ENCODE data around the gene CHRNE. TPM values are rescaled to one million over a fixed set of nuclear protein-coding genes. Genes with fewer than 3 reads are reported as not detected.

The CHRNE gene
- polyA plus RNA-seq, 1 donor from 2014 or later = 0.25 TPM

GRCh38 chr17:4893272-4893671 is 9.6 kb downstream of the CHRNE start:
- H4K20me1 ChIP-seq (ENCODE audit: insufficient read depth) = no peaks in the 10 kb centered on the region
- H3K4me3 ChIP-seq (ENCODE audit: low read length) = no peak overlapping the region
- H3K27ac ChIP-seq (ENCODE audit: low read length) = no peak overlapping the region
- H3K36me3 ChIP-seq (ENCODE audit: insufficient read depth, low read length) = no peaks in the 10 kb centered on the region
- no peak overlapping the region for H3K9ac ChIP-seq (ENCODE audit: low read length)
- H3F3A ChIP-seq (ENCODE audit: insufficient read depth, low read length, poor library complexity, severe bottlenecking) = no peaks in the 10 kb centered on the region
- no peak overlapping the region for H3K4me2 ChIP-seq (ENCODE audit: low read length)
- no peak overlapping the region for H2AFZ ChIP-seq (ENCODE audit: low read depth, low read length)
- no peaks in the 10 kb centered on the region for H3K9me2 ChIP-seq (ENCODE audit: insufficient read depth, low read length)
- H3K79me2 ChIP-seq (replicated peaks; ENCODE audit: insufficient read depth, low read length) = no peaks in the 10 kb centered on the region
- no peaks in the 10 kb centered on the region for H3K9me3 ChIP-seq (ENCODE audit: low read length)
- TF ChIP-seq EP300 (conservative IDR thresholded peaks at IDR 0.05; ENCODE audit: poor library complexity, severe bottlenecking) (no peak), MXI1 (conservative IDR thresholded peaks at IDR 0.05; ENCODE audit: poor library complexity, severe bottlenecking) (no peak), EZH2 (IDR thresholded peaks at IDR 0.05; ENCODE audit: borderline replicate concordance, insufficient read depth, low read length, poor library complexity, severe bottlenecking) (no peak), SMC3 (conservative IDR thresholded peaks at IDR 0.05; ENCODE audit: poor library complexity) (no peak), RAD21 (conservative IDR thresholded peaks at IDR 0.05) (no peak), CTCF (IDR thresholded peaks at IDR 0.05; ENCODE audit: poor library complexity, severe bottlenecking) (no peak), REST (IDR thresholded peaks at IDR 0.05; ENCODE audit: borderline replicate concordance) (no peak), POLR2AphosphoS5 (IDR thresholded peaks at IDR 0.05) (no peak), TAF1 (IDR thresholded peaks at IDR 0.05; ENCODE audit: low read depth) (no peak)
- H3K27me3 ChIP-seq (ENCODE audit: insufficient read depth, low read depth, low read length) = no peaks in the 10 kb centered on the region

- H3K4me2 ChIP-seq (ENCODE audit: low read length) = no peak overlapping the region
- H3K9me3 ChIP-seq (ENCODE audit: low read length) = no peaks in the 10 kb centered on the region
- H3K79me2 ChIP-seq (replicated peaks; ENCODE audit: insufficient read depth, low read length) = no peaks in the 10 kb centered on the region
- H2AFZ ChIP-seq (ENCODE audit: low read depth, low read length) = no peak overlapping the region
- no peak for TF ChIP-seq SMC3 (conservative IDR thresholded peaks at IDR 0.05; ENCODE audit: poor library complexity)
- no peak for TF ChIP-seq RAD21 (conservative IDR thresholded peaks at IDR 0.05)
- TF ChIP-seq CTCF (IDR thresholded peaks at IDR 0.05; ENCODE audit: poor library complexity, severe bottlenecking) = no peak
- no peak for TF ChIP-seq REST (IDR thresholded peaks at IDR 0.05; ENCODE audit: borderline replicate concordance)
- no peak for TF ChIP-seq EZH2 (IDR thresholded peaks at IDR 0.05; ENCODE audit: borderline replicate concordance, insufficient read depth, low read length, poor library complexity, severe bottlenecking)
- no peak for TF ChIP-seq MXI1 (conservative IDR thresholded peaks at IDR 0.05; ENCODE audit: poor library complexity, severe bottlenecking)
- no peak for TF ChIP-seq TAF1 (IDR thresholded peaks at IDR 0.05; ENCODE audit: low read depth)
- TF ChIP-seq POLR2AphosphoS5 (IDR thresholded peaks at IDR 0.05) = no peak
- no peak for TF ChIP-seq EP300 (conservative IDR thresholded peaks at IDR 0.05; ENCODE audit: poor library complexity, severe bottlenecking)
- H3K36me3 ChIP-seq (ENCODE audit: insufficient read depth, low read length) = no peaks in the 10 kb centered on the region
- no peaks in the 10 kb centered on the region for H3K27me3 ChIP-seq (ENCODE audit: insufficient read depth, low read depth, low read length)
- H3K27ac ChIP-seq (ENCODE audit: low read length) = no peak overlapping the region
- H4K20me1 ChIP-seq (ENCODE audit: insufficient read depth) = no peaks in the 10 kb centered on the region
- no peaks in the 10 kb centered on the region for H3F3A ChIP-seq (ENCODE audit: insufficient read depth, low read length, poor library complexity, severe bottlenecking)
- H3K9ac ChIP-seq (ENCODE audit: low read length) = no peak overlapping the region
- H3K9me2 ChIP-seq (ENCODE audit: insufficient read depth, low read length) = no peaks in the 10 kb centered on the region
- no peak overlapping the region for H3K4me3 ChIP-seq (ENCODE audit: low read length)
Measured at GRCh38 chr17:4892499-4893221, 10.2 kb downstream of the CHRNE start.

All from neural cell (in vitro differentiated cells).